Renal cortical epithelial cell (primary cell): ENCODE data around the gene ZNF79. TPM values are rescaled to one million over a fixed set of nuclear protein-coding genes. Genes with fewer than 3 reads are reported as not detected.

ENCODE experiments used
- DNase-seq: peaks from one replicate; pipeline ENCODE4 v3.0.0-alpha.2; 2011; ENCODE audit warnings: low read depth
- total RNA-seq: library from RNA; depleted of rRNA; stranded (reverse); fragments of >200 nt; gene quantifications from 2 replicates; pipeline ENCODE4 v1.2.3, GENCODE V29; 2014

The ZNF79 gene
- total RNA-seq, 1 donor from 2014 or later = 14.5 TPM

DNA sequence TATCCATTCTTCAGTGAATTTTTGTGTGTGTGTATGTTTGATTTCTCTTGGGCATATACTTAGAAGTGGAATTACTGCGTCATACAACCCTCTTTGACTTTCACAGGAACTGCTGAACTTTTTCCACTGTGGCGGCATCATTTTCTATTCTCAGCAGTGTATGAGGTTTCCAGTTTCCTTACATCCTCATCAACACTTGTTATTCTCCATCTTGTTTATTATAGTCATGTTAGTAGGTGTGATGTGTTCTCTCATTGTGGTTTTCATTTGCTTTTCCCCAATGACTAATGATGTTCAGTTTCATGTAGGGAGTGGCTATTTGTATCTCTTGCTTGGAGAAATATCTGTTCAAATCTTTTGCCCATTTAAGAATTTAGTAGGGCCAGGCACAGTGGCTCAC is 2.6 kb downstream of the ZNF79 start:
- DNase-seq = no peak

DNA sequence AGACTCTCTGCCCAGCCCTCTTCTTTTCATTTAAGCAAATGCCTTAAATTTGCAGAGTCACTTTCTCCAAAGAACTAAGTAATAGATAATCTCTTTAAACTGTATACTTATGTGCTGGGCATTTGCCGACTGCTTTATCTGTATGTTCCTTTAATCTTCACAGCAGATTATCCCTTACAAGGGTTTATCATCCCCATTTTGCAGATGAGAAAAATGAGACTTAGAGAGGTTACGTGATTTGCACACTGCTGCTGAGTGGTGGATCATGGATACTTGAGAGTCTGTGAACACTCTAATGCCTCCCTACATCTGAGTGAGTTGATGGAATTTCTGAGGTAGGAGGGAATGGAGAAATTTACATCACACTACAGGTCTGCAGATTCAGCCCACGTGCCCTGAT is 4.2 kb downstream of the ZNF79 start:
- DNase-seq = no peak

DNA sequence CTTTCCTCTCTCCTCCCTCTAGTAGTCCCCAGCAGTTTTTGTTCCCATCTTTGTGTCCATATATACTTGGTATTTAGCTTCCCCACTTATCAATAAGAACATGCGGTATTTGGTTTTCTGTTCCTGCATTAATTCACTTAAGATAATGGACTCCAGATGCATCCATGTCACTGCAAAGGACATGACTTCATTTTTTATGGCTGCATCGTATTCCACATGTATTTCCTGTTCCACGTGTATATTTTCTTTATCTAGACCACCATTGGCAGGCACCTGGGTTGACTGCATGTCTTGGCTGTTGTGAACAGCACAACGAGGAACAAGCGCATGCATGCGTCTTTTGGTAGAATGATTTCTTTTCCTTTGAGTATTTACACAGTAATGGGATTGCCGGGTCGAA is 6.2 kb downstream of the ZNF79 start:
- DNase-seq = no peak

DNA sequence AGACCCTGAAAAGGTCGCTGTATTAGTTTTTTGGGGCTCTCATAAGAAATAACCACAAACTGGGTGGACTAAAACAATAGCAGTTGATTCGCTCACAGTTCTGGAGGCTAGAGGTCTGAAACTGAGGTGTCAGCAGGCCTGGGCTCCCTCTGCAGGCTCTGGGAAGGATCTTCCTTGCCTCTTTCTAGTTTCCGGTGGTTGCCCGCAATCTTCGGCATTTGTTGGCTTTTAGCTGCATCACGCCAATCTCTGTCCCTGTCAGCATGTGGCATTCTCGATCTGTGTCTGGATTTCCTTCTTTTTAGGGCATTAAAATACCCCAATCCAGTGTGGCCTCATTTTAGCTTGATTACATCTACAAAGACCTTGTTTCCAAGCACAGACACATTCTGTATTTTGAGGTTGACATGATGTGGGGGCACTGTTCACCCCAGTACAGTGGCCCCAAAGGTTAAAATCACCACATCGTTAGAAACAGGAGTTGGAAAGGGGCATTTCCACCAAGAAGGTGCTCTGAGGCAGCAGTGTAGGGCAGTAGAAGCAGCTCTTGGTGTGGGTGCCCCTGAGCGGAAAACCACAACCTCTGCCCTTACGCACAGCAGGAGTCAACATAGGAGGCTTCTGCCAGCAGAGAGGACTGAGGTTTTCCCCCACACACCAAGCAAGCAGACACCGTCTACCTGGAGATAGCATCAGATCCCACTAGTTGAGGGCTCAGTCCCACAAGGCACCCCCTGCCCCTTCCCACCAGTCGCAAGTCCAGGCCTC is 13.5 kb downstream of the ZNF79 start:
- no peak for DNase-seq

DNA sequence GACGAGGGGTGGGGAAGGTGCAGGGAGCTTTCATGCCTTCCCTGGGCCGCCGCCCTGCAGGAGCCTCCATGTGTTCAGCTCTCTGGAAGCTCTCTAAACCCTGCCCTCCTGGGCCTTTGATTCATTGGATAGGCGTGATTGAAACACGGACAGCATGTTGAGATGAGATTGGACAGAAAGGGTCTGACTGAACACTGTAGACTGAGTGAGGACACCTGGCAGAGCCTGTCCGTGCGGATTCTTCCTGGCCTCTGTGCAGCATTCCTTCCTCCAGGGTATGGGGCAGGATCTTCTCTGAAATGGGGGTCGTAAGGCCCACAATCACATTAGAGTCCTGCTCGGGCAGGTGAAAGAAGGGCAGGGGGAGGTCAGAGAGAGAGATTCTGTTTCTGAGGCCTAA is 14.2 kb downstream of the ZNF79 start:
- no peak for DNase-seq

DNA sequence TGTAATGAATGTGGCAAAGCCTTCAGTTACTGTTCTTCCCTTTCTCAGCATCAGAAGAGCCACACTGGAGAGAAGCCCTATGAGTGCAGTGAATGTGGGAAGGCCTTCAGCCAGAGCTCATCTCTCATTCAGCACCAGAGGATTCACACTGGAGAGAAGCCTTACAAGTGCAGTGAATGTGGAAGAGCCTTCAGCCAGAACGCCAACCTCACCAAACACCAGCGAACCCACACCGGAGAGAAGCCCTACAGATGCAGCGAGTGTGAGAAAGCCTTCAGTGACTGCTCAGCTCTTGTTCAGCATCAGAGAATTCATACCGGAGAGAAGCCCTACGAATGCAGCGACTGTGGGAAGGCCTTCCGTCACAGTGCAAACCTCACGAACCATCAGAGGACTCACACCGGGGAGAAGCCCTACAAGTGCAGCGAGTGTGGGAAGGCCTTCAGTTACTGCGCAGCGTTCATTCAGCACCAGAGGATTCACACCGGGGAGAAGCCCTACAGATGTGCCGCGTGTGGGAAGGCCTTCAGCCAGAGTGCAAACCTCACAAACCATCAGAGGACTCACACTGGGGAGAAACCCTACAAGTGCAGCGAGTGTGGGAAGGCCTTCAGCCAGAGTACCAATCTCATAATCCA is 20.2 kb downstream of the ZNF79 start:
- DNase-seq = no peak

DNA sequence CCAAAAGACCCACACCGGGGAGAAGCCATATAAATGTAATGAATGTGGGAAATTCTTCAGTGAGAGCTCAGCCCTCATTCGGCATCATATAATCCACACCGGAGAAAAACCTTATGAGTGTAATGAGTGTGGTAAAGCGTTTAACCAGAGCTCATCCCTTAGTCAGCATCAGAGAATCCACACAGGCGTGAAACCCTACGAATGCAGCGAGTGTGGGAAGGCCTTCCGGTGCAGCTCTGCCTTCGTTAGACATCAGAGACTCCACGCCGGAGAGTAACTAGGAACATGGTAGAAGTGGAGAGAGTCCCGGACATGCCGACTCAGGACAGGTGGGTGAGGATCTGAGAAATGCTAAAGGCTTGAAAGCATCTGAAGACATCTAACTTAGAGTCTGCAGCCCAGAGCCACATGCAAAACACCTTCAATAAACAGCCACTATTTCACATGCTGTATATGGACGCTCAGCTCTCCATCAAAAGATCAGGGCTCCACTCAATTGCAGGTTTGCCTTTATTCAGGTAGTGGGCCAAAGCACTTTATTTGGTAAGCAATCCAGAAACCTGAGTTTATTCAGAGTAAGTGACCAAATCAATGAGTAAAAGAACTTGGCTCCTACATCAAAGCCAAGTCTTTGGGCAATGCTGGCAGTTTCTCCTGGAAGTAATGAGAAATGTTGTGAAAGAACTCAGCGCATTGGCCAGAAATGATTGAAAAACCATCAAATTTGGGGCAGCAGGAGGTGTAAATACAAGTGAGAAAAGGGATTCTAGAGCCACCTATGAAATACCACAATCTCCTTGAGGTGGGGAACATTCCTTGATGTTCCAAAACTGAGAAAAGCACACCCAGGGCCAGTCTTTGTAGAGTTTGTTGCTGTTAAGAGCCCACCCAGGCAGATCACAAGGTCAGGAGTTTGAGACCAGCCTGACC is 21.0 kb downstream of the ZNF79 start:
- peak; percentile 53 for DNase-seq

DNA sequence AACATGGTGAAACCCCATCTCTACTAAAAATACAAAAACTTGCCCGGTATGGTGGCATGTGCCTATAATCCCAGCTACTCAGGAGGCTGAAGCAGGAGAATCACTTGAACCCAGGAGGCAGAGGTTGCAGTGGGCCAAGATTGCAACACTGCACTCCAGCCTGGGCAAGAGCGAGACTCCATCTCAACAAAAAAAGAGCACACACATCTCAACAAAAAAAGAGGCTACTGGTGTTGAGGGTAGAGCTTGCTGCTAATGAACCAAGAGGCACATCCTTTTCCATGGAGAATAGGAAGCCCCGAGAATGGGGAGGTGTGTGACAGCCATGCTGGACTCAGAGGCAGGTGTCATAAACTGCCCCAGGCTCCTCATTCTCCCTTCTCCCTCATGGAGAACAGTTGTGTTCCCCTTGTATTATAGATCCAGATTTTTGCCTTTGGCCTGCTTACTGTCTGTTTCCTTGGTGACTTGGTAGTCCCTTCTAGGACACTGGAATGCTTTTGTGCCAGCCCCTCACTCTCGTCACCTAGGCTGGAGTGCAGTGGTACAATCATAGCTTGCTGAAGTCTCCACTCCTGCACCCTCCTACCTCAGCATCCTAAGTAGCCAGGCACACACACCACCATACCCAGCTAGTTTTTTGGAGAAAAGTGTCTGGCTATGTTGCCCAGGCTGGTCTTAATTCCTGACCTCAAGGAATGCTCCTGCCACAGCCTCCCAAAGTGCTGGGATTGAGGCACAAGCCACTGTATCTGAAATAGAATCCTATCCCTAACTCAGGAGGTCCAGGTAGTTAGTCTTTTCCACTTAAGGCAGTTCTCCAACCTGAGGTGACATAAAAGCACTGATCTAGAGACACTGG is 21.9 kb downstream of the ZNF79 start:
- DNase-seq = no peak

DNA sequence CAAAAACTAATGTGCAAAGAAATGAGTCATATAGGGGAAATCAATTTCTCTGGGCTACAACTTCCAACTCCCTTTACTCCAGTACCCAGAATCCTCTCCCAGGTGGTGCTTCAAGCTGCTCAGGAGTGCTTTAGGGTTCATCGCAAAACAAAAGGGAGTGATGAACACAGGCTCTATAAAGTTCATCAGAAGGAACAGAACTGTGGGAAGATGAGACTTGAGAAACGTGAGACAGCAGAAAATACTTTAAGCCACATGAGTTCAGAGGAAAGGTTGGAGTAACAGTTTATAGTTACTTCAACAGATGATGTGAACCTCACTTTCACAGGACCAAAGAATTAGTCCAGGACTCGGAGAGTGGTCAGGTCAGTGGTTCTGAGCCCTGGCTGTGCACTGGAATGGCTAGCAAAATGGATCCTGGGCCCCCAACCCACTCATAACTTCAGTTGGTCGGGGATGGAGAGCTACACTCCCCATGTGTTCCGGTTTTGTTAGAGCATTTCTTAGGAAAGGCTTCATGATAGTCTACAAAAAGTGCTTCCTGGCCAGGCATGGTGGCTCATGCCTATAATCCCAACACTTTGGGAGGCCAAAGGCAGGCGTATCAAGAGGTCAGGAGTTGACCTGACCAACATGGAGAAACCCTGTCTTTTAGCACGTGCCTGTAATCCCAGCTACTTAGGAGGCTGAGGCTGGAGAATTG is 22.7 kb downstream of the ZNF79 start:
- DNase-seq = no peak

DNA sequence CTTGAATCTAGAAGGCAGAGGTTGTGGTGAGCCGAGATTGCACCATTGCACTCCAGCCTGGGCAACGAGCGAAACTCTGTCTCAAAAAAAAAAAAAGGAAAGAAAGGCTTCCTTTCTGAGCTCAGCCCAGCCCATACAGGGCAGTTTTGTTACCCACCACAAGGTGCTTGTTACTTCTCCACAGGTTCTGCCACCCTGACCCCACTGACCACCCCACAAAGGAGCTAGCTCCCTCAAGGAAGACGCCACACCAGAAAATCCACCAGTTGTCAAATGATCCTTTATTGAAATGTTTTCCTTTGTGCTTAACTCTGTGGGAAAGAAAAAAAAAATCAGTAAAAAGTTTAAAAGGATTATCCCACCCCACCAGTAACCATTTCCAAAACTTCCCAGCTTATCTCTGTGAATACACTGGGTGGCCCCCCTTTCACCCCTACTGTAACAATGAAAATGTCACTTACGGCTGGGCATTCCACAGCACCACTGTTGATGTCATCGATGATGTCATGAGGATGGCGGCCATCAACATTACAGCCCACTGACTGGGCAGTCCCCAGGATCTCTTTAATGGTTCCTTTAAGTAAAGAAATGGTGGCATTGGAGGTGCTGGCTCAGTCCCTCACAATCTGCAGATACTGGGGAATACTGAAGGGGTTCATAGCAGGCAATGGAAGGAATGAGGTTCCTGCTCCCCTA is 23.4 kb downstream of the ZNF79 start:
- DNase-seq = no peak

DNA sequence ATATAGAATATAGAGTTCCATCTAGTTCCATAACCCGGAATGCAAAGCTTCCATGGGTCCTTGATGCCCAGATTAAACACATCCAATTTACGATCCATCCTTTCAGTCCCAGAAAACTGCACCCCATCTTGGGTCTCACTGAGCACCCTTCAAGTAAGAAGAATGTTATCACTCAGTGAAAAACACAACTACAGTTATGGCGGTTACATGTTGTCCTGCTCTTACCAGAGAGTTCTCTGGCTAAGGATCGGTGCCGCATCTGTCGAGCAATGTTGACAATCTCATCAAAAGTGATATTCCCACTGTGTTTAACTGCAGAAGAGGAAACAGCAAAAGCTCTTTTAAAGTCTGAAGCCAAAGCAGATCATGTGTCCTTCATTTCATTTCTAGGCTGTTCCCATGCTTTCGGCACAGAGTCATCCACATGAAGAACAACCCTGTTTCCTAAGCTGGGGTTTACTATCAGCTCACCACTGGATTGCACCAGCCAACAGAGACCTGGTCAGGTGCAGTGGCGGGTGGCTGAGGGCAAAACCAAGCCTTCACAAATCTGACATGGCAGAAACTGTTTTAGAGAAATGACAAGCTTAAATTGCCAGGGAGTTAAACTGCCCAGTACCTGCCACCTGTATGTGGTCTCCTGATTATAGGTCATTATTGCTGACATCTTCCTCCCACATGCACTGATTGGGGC is 24.1 kb downstream of the ZNF79 start:
- DNase-seq = no peak

DNA sequence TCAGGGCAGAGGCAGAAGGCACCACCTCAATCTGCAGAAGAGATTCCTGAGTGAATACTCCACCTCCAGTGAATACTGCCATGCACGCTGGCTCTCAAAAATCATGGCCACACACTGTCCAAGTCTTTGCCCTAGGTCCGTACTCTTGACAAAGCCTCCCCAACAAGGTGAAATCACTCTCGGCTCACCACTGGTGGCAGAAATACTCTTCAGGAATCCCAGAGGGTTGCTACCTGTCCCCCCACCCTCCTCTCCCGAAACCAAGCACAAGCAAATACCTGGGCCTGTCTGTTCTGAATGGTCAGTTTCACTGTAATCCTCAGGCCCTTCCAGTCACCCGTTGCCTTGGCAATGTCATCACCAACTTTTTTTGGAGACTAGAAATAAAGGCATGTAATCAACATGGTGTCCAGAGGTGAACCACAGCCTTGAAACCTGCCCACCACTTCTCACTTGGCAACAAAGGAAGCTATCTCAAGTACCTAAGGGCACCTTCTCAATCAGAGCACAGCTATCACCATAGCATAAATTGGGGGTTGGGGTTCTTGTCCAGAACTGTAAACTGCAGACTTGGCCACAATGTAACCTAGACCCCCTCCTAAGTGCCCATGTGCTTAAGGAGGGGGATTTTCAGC is 25.3 kb downstream of the ZNF79 start:
- no peak for DNase-seq

DNA sequence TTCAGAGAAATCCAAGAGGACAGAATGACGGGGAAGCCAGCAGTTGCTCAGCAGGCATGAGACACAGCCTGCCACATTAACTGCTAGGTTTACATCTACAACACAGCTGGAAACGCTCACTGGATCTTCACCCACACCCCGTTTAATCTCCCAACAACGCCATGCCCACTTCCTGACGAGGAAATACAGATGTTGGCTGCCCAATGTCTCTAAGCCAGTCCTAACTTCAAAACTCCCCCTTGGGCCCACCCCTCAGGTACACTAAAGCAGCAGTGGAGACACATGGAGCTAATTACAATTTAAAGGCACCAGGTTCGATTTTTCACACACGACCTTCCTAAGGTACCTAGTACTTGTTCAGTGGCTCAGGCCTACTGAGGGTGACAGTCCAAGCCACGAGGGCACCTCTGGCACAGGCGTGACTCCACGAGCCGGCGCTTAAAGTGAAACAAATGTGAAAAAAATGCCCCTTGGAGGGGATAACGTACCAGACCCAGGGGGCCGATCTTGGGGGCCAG is 26.1 kb downstream of the ZNF79 start:
- DNase-seq = no peak

DNA sequence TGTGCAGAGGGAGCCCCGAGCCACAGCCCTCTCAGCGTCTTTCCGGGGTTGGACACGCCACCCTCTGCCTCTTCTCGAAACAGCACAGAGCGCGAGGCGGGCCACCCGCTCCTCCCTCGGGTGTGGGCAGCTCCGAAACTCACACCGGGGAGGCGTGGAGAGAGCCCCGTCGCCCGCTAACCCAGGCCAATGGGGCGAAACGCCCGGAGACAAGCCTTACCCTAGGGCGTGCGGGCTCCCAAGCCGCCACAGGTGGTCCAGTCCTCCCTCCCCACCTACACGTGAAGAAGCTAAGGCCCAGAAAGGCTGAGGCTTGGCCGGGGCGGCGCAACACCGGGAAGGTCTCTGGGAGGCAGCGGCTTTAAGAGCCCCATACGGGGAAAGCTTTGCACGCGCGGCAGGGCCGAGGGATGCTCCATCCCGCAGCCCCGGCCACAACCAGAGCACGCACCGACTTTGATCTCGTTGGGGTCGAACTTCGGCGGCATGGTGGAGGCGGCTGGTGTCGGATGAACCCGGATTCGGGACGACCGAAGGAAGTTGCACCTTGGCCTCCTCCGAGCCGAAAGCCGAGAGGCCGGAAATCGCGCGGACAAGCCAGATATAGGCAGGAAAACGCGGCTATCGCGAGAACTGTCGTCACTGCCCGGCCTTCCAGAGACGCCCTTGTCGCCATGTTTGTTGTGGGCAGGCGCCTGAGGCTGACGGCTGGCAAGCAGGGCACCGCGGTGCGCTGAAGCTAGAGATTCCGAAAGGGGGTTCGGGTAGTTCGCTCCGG is 26.8 kb downstream of the ZNF79 start, which contains the start of the genes LRSAM1 and RPL12:
TSS of gene LRSAM1 (plus strand) at position 681 of the 778 bp plus-strand sequence. CDS start 3,018 bp downstream, outside the sequence.
TSS of gene RPL12 (minus strand) at position 577 of the 778 bp plus-strand sequence. CDS start at position 488, 89 bp downstream.
- DNase-seq = peak; percentile 83

DNA sequence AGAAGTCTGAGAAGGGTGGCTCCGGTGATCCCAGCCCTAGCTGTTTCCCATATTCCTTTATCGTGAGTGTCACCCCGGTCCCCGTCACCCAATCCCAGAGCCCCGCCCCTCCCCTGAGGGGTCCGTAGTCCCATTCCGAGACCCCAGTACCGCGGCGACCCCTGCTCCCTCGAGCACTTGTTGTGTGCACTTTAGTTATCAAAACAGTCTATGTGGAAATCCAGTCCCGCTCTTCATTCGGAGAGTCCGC is 27.4 kb downstream of the ZNF79 start:
- no peak for DNase-seq

DNA sequence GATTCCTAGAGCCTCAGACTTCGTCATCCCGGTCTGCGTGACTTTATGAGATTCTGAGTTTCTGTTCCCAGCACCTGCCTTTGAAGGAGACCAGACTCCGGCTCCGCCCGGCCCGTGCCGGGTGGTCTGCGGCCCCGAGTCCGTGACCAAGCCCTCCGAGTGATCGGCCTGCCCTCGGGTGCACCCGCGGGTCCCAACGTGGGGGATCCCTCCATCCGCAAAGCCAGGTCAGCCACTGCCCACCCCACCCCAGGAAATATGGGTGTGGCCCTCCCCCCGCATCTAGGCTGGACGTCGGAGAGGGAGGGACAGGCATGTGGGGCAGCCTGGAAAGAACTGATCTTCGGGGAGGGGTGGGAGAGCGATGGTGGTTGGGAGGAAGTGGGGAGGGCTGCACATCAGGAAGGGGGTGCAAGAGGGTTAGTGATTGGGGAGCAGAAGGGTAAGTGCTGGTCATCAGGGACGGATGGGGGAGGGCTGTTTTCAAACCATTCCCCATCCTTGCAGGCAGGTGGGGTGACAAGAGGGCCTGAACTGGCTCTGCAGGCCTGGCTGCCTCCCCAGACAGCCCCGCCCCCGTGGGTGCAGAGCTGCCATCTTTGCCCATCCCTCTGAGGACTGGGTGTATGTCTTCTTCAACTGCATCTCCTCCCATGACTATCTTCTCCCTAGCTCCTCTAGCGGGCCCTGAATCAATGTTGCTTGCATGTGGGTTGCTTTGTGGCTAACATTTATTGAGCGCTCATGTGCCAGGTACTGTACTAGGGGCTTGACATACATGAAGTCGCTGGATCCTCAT is 27.9 kb downstream of the ZNF79 start:
- DNase-seq = no peak

DNA sequence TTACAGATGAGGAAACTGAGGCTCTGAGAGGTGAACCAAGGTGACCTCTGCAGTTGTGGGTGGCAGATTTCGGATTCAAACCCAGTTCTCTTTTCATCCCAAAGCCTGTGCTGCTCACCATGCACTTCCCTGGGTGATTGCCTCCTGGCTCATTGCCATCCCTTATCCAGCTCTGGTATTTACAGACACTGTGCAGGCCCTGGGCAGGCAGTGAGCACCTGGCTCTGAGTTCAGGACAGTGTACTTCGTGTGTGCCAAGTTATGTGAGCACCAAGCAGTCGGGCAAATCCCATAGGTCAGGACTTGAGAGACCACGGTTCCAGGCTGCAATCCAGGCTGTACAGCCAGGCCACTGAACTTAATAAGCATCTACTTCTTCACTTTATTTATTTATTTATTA is 28.5 kb downstream of the ZNF79 start:
- peak; percentile 38 for DNase-seq
